Left lung (tissue), 10 donors: ENCODE results near the gene BICDL1. TPM values are rescaled to one million over a fixed set of nuclear protein-coding genes. Genes with fewer than 3 reads are reported as not detected.

Experiments
- ATAC-seq: fragments of 200-7000 bp; cut with Tn5 transposase; one replicate; pipeline ENCODE4 v1.9.1; 2020; ENCODE audit warnings: moderate library complexity
- DNase-seq, 4 donors: peaks; one replicate each; pipeline ENCODE4 v3.0.0-alpha.2; 2013 to 2020
- H3K27ac ChIP-seq, 2 donors: fragments of 200-600 bp; sonication (generic) in 1 of 2; one replicate each; pipeline versions ENCODE4 v1.5.0 to v1.8.0; 2020 to 2021
- H3K27me3 ChIP-seq, 2 donors: fragments of 200-600 bp; sonication (generic) in 1 of 2; one replicate each; pipeline versions ENCODE4 v1.5.0 to v1.8.0; 2020 to 2021
- H3K36me3 ChIP-seq, 2 donors: fragments of 200-600 bp; sonication (generic) in 1 of 2; one replicate each; pipeline versions ENCODE4 v1.5.0 to v1.8.0; 2020 to 2021
- H3K4me1 ChIP-seq, 2 donors: fragments of 200-600 bp; one replicate each; pipeline ENCODE4 v1.8.0; 2021
- H3K4me3 ChIP-seq, 2 donors: fragments of 200-600 bp; sonication (generic) in 1 of 2; one replicate each; pipeline versions ENCODE4 v1.5.0 to v1.8.0; 2020 to 2021; ENCODE audit warnings: mild to moderate bottlenecking in 1 of 2
- H3K9me3 ChIP-seq, 2 donors: fragments of 200-600 bp; sonication (generic) in 1 of 2; one replicate each; pipeline versions ENCODE4 v1.5.0 to v1.8.0; 2020 to 2021
- intact Hi-C, 2 donors: fragments of 100-400 bp; cut with DNase I; formaldehyde crosslinking; loops; one replicate each; pipeline versions ENCODE4 v1.11.2 to v1.14.2; 2022
- polyA plus RNA-seq, 6 donors: library from polyadenylated mRNA; unstranded; fragments of 120-200 nt; gene quantifications; one replicate each; pipeline ENCODE4 v1.2.1, GENCODE V29; 2013; ENCODE audit not compliant: insufficient read length in 6 of 6
- total RNA-seq, 2 donors: library from RNA; stranded (reverse); fragmentation: NEBNext Ultra II Directional; extraction: Animal tissue kit (Norgen Biotek cat#: 25700); gene quantifications; one replicate each; pipeline ENCODE4 v1.2.1, GENCODE V29; 2021
- TF ChIP-seq, protein P1 (sequence below), 2 donors: fragments of 200-600 bp; sonication (generic) in 1 of 2; IDR thresholded peaks; one replicate each; pipeline versions ENCODE4 v1.5.0 to v1.8.0; 2021; ENCODE audit warnings: antibody characterized with exemption in 2 of 2
- donor health status: DM: no; HTN: yes; CAD: no.
- donor health status: DM: no; HTN: no; CAD: no.

The BICDL1 gene
- total and polyA plus RNA-seq, 8 donors: 1.8 to 12.0 (median 3.3) TPM

DNA sequence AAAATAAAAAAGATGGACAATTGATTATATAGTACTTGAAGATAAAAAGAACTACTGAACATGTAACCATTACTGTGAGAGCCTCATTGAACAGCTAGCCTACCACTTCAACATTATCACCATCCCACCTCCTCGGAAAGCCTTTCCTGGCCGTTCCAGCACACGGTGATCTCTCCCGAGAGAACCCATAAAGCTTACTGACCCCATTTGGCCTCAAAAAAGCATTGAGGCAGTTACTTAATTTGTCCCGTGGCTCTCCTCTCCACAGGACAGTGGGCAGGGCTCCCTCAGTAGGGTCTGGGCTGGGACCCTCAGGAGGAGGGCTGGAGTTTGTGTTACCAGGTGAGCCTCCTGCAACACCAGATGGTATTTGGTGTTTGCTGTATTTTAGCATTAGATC is 71.7 kb downstream of the BICDL1 start:
- Histone ChIP-seq H3K36me3 (no peaks in the 10 kb centered on the region), H3K9me3 (no peaks in the 10 kb centered on the region), H3K27ac (no peak overlapping the region), H3K4me3 (no peak overlapping the region), H3K4me1 (no peaks in the 10 kb centered on the region), H3K27me3 (no peaks in the 10 kb centered on the region)
- intact Hi-C loops: no loop called here
- TF ChIP-seq, protein P1, sequence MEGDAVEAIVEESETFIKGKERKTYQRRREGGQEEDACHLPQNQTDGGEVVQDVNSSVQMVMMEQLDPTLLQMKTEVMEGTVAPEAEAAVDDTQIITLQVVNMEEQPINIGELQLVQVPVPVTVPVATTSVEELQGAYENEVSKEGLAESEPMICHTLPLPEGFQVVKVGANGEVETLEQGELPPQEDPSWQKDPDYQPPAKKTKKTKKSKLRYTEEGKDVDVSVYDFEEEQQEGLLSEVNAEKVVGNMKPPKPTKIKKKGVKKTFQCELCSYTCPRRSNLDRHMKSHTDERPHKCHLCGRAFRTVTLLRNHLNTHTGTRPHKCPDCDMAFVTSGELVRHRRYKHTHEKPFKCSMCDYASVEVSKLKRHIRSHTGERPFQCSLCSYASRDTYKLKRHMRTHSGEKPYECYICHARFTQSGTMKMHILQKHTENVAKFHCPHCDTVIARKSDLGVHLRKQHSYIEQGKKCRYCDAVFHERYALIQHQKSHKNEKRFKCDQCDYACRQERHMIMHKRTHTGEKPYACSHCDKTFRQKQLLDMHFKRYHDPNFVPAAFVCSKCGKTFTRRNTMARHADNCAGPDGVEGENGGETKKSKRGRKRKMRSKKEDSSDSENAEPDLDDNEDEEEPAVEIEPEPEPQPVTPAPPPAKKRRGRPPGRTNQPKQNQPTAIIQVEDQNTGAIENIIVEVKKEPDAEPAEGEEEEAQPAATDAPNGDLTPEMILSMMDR (IDR thresholded peaks at IDR 0.05): no peak
- ATAC-seq (no peak), DNase-seq (no peak)

GRCh38 chr12:120061575-120062214 is 72.7 kb downstream of the BICDL1 start:
- intact Hi-C loops: no loop called here
- DNase-seq (no peak), ATAC-seq (no peak)
- Histone ChIP-seq H3K27me3 (no peaks in the 10 kb centered on the region), H3K4me3 (no peak overlapping the region), H3K9me3 (no peaks in the 10 kb centered on the region), H3K36me3 (no peaks in the 10 kb centered on the region), H3K4me1 (no peaks in the 10 kb centered on the region), H3K27ac (no peak overlapping the region)
- TF ChIP-seq, protein P1 (IDR thresholded peaks at IDR 0.05): no peak

GRCh38 chr12:120062976-120063579 is 74.0 kb downstream of the BICDL1 start:
- no peak for DNase-seq

GRCh38 chr12:120064054-120064940 is 75.3 kb downstream of the BICDL1 start:
- no peaks in the 10 kb centered on the region for H3K4me1 ChIP-seq
- DNase-seq (no peak), ATAC-seq (no peak)
- H3K9me3 ChIP-seq: no peaks in the 10 kb centered on the region
- H3K27ac ChIP-seq: no peak overlapping the region
- no peak overlapping the region for H3K4me3 ChIP-seq
- TF ChIP-seq, protein P1 (IDR thresholded peaks at IDR 0.05): no peak
- no peaks in the 10 kb centered on the region for H3K36me3 ChIP-seq
- intact Hi-C loops: no loop called here
- H3K27me3 ChIP-seq: no peaks in the 10 kb centered on the region

More at GRCh38 chr12:120062976-120063579, 74.0 kb downstream of the BICDL1 start:
- H3K36me3 ChIP-seq: no peaks in the 10 kb centered on the region
- intact Hi-C loops: no loop called here
- H3K27me3 ChIP-seq: no peaks in the 10 kb centered on the region
- H3K4me1 ChIP-seq: no peaks in the 10 kb centered on the region
- TF ChIP-seq, protein P1 (IDR thresholded peaks at IDR 0.05): no peak
- no peak overlapping the region for H3K4me3 ChIP-seq
- H3K9me3 ChIP-seq: no peaks in the 10 kb centered on the region
- ATAC-seq: no peak
- H3K27ac ChIP-seq: no peak overlapping the region

- DNase-seq (no peak), ATAC-seq (no peak)
- H3K27me3 ChIP-seq: no peaks in the 10 kb centered on the region
- H3K9me3 ChIP-seq: no peaks in the 10 kb centered on the region
- H3K36me3 ChIP-seq: no peaks in the 10 kb centered on the region
- intact Hi-C loops: no loop called here
- no peak overlapping the region for H3K4me3 ChIP-seq
- no peaks in the 10 kb centered on the region for H3K4me1 ChIP-seq
- TF ChIP-seq, protein P1 (IDR thresholded peaks at IDR 0.05): no peak
- no peak overlapping the region for H3K27ac ChIP-seq
These were observed 76.4 kb downstream of the BICDL1 start for GRCh38 chr12:120065472-120065871.
